Spleen (tissue), 7 donors: ENCODE measurements around the gene DTX3L.

Experiments used
- CTCF ChIP-seq, 11 experiments: fragments of 200-600 bp in 7 of 11; fragments of 450-650 bp in 4 of 11; sonication (generic) in 4 of 11; IDR thresholded peaks in 8 of 11; conservative IDR thresholded peaks in 3 of 11; 1 replicate in 7 of 11; 2 replicates in 4 of 11; pipeline versions ENCODE4 v1.4.0 to v1.8.0; 2016 to 2021; ENCODE audit warnings: antibody characterized with exemption in 11 of 11, inconsistent platforms in 4 of 11, mild to moderate bottlenecking in 1 of 11
- POLR2A ChIP-seq, 3 donors: fragments of 450-650 bp; IDR thresholded peaks; one replicate each; pipeline ENCODE4 v1.5.1; 2017; ENCODE audit warnings: antibody characterized with exemption in 3 of 3, mild to moderate bottlenecking in 1 of 3
- donor health status: DM: no; HTN: no; CAD: no; lungs with moderate emphysema.
- donor health status: DM: no; HTN: no; CAD: no.
- donor health status: DM: no; HTN: no; CAD: no.

GRCh38 chr3:122553171-122553570, 11.0 kb upstream of the DTX3L start:
- TF ChIP-seq POLR2A (IDR thresholded peaks at IDR 0.05) (no peak), CTCF (IDR thresholded peaks at IDR 0.05 in 8 of 11, conservative IDR thresholded peaks at IDR 0.05 in 3 of 11) (no peak)
